Psoas muscle (tissue), 8 donors: Measurements from ENCODE around the gene MYO1D. TPM values are rescaled to one million over a fixed set of nuclear protein-coding genes. Genes with fewer than 3 reads are reported as not detected.
"Not testable (repeated sequence)": the region's sequence is repeated elsewhere in the genome, so short reads cannot be mapped to it uniquely, and the experiment has no call there.

Experiments
- ATAC-seq, 4 donors: fragments of 200-7000 bp; cut with Tn5 transposase; one replicate each; pipeline ENCODE4 v1.9.1; 2020; ENCODE audit warnings: moderate library complexity in 3 of 4, mild to moderate bottlenecking in 2 of 4
- DNase-seq, 2 donors: peaks; one replicate each; pipeline ENCODE4 v3.0.0-alpha.2; 2020
- H3K27ac ChIP-seq: fragments of 200-600 bp; one replicate; pipeline ENCODE4 v1.8.0; 2022
- H3K27me3 ChIP-seq, 3 donors: fragments of 200-600 bp in 1 of 3; one replicate each; pipeline versions ENCODE4 v1.6.1 to v1.8.0; 2013 to 2022; ENCODE audit warnings: low read length in 2 of 3, mild to moderate bottlenecking in 2 of 3, moderate library complexity in 1 of 3; ENCODE audit not compliant: insufficient read depth in 3 of 3
- H3K36me3 ChIP-seq, 2 donors: fragments of 200-600 bp in 1 of 2; one replicate each; pipeline versions ENCODE4 v1.6.1 to v1.8.0; 2013 to 2022; ENCODE audit warnings: low read depth in 1 of 2, mild to moderate bottlenecking in 1 of 2, moderate library complexity in 1 of 2; ENCODE audit not compliant: insufficient read depth in 1 of 2
- H3K4me1 ChIP-seq: fragments of 200-600 bp; one replicate; pipeline ENCODE4 v1.8.0; 2022
- H3K4me3 ChIP-seq: fragments of 200-600 bp; one replicate; pipeline ENCODE4 v1.8.0; 2022; ENCODE audit warnings: mild to moderate bottlenecking
- H3K9me3 ChIP-seq: fragments of 200-600 bp; one replicate; pipeline ENCODE4 v1.8.0; 2022
- WGBS, 3 donors: extraction: QIAGEN DNeasy Blood & Tissue Kit; methylation state at CpG; one replicate each; pipeline versions ENCODE4 v1.1.6 to v1.1.7; 2013; 5-methylcytosine and 5-hydroxymethylcytosine counted together
- intact Hi-C, 2 donors: fragments of 100-400 bp; cut with DNase I; formaldehyde crosslinking; loops; one replicate each; pipeline versions ENCODE4 v1.11.0 to v1.14.2; 2022
- polyA plus RNA-seq, 3 donors: library from polyadenylated mRNA; stranded (reverse); fragments of 200-250 nt; gene quantifications; one replicate each; pipeline ENCODE4 v1.2.3, GENCODE V29; 2013
- total RNA-seq, 4 donors: library from RNA; stranded (reverse); fragmentation: NEBNext Ultra II Directional in 2 of 4; extraction: Animal tissue kit (Norgen Biotek cat#: 25700) in 2 of 4; gene quantifications; one replicate each; pipeline versions ENCODE4 v1.2.1 to v1.2.4, GENCODE V29; 2021 to 2023
- TF ChIP-seq, protein P1 (sequence below): fragments of 200-600 bp; IDR thresholded peaks from one replicate; pipeline ENCODE4 v1.8.0; 2022; ENCODE audit warnings: antibody characterized with exemption
- donor health status: healthy with polysubstance abuse.
- donor health status: DM: no; HTN: no; CAD: no; lungs with moderate emphysema.
- donor health status: Bipolar disorder and iron deficiency.
- donor health status: healthy.
- donor health status: DM: yes; HTN: yes; CAD: no.
- donor health status: DM: no; HTN: no; CAD: no.
- donor health status: DM: no; HTN: no; CAD: no.
- donor health status: DM: yes; HTN: yes; CAD: no.

MYO1D gene
- total and polyA plus RNA-seq, 7 donors: 1.8 to 5.9 (median 4.1) TPM

DNA sequence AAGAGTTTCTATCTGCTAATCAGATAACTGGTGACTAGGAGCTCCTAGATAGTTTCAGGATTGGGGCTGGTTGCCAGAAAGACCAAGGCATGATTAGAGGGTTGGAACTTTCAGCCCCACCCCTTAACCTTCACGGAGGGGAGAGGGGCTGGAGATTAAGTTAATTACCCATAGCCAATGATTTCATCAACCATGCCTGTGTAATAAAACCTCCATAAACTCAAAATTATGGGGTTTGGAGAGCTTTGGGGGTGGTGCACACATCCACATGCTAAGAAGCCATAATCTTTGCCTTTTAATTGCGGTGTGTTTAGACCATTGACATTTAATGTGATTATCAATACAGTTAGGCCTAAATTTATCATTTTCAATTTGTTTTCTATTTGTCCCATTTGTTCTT lies 228.5 kb downstream of the MYO1D start:
- no peak overlapping the region for H3K4me3 ChIP-seq
- H3K27me3 ChIP-seq: no peaks in the 10 kb centered on the region
- TF ChIP-seq, protein P1, sequence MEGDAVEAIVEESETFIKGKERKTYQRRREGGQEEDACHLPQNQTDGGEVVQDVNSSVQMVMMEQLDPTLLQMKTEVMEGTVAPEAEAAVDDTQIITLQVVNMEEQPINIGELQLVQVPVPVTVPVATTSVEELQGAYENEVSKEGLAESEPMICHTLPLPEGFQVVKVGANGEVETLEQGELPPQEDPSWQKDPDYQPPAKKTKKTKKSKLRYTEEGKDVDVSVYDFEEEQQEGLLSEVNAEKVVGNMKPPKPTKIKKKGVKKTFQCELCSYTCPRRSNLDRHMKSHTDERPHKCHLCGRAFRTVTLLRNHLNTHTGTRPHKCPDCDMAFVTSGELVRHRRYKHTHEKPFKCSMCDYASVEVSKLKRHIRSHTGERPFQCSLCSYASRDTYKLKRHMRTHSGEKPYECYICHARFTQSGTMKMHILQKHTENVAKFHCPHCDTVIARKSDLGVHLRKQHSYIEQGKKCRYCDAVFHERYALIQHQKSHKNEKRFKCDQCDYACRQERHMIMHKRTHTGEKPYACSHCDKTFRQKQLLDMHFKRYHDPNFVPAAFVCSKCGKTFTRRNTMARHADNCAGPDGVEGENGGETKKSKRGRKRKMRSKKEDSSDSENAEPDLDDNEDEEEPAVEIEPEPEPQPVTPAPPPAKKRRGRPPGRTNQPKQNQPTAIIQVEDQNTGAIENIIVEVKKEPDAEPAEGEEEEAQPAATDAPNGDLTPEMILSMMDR: no peak
- peaks cover 3% of the 10 kb centered on the region for H3K9me3 ChIP-seq
- intact Hi-C loops: no loop called here
- no peak overlapping the region for H3K27ac ChIP-seq
- peaks cover 0 to 14% of the 10 kb centered on the region in 2 donors for H3K36me3 ChIP-seq
- WGBS, 3 donors: 60 to 69% (median 69%) methylated on average over 2 of the region's 2 CpGs
- no peaks in the 10 kb centered on the region for H3K4me1 ChIP-seq
- no peak for ATAC-seq
- no peak for DNase-seq

DNA sequence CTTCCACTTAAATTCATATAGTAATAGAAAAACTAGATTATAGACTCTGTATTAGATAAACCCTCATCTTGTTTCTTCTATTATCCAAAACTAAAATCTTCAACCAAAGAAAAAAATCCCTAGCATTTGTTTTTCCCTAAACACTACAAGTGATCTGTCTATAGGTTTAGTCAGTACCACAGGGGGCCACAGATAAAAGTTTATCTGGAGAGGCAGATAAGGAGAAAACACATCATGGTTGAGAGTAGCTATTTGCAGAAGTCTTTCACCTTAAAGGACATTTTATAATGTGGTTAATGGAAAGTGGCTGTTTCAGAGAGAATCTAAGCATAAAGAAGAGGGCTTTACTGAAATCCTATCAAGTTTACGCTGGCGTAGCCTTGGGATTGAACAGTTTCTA lies 230.0 kb downstream of the MYO1D start:
- WGBS, 3 donors: 93 to 98% (median 94%) methylated on average over 2 of the region's 2 CpGs
- H3K4me3 ChIP-seq: no peak overlapping the region
- H3K4me1 ChIP-seq: no peaks in the 10 kb centered on the region
- intact Hi-C loops: no loop called here
- H3K27me3 ChIP-seq: no peaks in the 10 kb centered on the region
- H3K9me3 ChIP-seq: peaks cover 3% of the 10 kb centered on the region
- no peak overlapping the region for H3K27ac ChIP-seq
- ATAC-seq: no peak
- no peak for DNase-seq
- H3K36me3 ChIP-seq: peaks cover 0 to 2% of the 10 kb centered on the region in 2 donors
- TF ChIP-seq, protein P1: no peak

DNA sequence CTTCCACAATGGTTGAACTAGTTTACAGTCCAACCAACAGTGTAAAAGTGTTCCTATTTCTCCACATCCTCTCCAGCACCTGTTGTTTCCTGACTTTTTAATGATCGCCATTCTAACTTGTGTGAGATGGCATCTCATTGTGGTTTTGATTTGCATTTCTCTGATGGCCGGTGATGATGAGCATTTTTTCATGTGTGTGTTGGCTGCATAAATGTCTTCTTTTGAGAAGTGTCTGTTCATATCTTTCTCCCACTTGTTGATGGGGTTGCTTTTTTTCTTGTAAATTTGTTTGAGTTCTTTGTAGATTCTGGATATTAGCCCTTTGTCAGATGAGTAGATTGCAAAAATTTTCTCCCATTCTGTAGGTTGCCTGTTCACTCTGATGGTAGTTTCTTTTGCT lies 235.4 kb downstream of the MYO1D start:
- DNase-seq, H3K9me3 ChIP-seq, H3K27me3 ChIP-seq, H3K27ac ChIP-seq, H3K4me3 ChIP-seq, H3K4me1 ChIP-seq, intact Hi-C loops, ATAC-seq, H3K36me3 ChIP-seq: not testable (repeated sequence)
- 93 to 95% (median 94%) methylated on average over 2 of the region's 2 CpGs for WGBS, 3 donors

DNA sequence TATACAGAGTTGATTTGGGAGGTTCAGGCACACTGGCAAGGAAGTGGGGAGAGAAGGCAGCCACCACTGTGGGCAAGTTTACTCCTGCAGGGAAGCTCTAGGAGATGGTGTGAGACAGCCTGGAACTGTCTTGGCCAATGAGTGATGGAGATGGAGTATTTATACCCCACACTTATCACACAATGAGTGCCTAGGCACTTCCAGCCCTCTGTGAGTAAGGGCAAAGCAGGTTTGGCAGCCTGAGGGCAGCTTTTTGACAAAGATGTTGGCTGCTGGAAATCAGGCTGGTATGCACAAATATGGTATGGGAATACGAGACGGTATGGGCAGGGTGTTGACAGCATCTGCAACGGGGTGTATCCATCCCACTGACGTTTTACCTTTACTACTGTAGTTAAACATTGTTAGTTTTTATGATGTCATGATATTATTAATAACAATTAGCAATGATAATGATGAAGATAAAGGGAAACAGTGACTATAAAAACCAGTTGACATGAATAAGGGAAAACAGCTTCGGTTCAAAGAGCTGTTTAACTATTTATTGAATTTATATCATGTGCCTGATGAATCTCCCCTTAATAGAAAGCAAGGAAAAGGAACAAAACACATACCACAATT lies 240.2 kb downstream of the MYO1D start:
- ATAC-seq: no peak
- 64 to 73% (median 66%) methylated on average over 5 of the region's 5 CpGs for WGBS, 3 donors
- intact Hi-C loops: no loop called here
- Histone ChIP-seq H3K27me3 (no peaks in the 10 kb centered on the region), H3K27ac (no peak overlapping the region), H3K4me1 (no peaks in the 10 kb centered on the region), H3K36me3 (no peaks in the 10 kb centered on the region), H3K4me3 (no peak overlapping the region), H3K9me3 (no peaks in the 10 kb centered on the region)
- no peak for DNase-seq
- TF ChIP-seq, protein P1: no peak

DNA sequence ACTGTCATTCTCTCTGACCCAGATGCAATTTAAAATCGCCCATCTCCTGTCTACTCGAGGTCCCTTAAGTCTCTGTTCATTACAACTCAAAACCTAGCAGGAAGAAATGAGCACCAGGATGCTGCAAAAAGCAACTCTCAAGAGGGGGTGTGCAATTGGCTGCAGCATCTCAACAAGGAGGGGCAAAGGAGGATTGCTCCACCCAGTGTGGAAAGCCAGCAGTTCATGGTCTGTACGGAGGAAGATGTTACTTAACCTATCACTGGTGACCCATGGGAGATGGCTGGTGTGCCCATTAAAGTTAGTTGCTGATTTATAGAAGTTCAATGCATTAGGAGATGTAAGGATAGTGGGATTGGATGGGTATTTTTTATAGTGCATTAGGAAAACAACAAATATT lies 242.8 kb downstream of the MYO1D start:
- H3K36me3 ChIP-seq: no peaks in the 10 kb centered on the region
- TF ChIP-seq, protein P1: no peak
- no peak overlapping the region for H3K27ac ChIP-seq
- no peaks in the 10 kb centered on the region for H3K9me3 ChIP-seq
- no peaks in the 10 kb centered on the region for H3K27me3 ChIP-seq
- DNase-seq (no peak), ATAC-seq (no peak)
- no peak overlapping the region for H3K4me3 ChIP-seq
- WGBS, 3 donors: 69 to 71% (median 70%) methylated on average over 3 of the region's 3 CpGs
- no peaks in the 10 kb centered on the region for H3K4me1 ChIP-seq
- intact Hi-C loops: no loop called here
